MV-4-11 (cell line): Measurements from ENCODE around the gene EHD4.

Experiments used
- DNase-seq: peaks from one replicate; lab custom pipeline; 2025; lab: John Stamatoyannopoulos, UW

EHD4 gene

DNA sequence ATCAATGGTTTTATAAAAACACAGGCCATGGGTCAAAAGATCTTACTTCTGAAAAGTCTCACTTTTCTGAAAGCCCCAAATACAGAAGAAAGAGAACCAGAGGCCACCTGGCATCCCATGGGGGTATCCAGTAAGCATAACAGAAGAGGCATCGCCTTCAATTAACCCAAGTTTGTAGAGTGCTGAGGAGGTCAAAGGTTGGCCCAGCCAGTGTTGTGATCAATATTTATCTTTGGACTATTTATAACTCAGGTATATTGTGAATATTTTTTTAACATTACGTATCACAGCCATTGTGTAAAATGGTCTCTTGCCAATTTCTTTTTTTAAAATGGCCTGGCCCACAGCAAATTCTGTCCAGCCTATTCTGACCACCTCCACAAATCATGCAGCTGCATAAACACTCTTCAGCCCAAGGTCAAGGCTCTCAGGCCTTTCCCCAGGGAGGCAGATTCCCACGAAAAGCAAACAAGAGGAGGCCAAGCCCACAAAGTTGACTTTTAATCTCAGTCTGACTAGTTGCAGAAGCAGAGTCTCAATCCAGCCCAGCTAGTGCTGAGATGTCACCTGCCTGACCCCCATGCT lies 52.3 kb downstream of the EHD4 start:
- no peak for DNase-seq

DNA sequence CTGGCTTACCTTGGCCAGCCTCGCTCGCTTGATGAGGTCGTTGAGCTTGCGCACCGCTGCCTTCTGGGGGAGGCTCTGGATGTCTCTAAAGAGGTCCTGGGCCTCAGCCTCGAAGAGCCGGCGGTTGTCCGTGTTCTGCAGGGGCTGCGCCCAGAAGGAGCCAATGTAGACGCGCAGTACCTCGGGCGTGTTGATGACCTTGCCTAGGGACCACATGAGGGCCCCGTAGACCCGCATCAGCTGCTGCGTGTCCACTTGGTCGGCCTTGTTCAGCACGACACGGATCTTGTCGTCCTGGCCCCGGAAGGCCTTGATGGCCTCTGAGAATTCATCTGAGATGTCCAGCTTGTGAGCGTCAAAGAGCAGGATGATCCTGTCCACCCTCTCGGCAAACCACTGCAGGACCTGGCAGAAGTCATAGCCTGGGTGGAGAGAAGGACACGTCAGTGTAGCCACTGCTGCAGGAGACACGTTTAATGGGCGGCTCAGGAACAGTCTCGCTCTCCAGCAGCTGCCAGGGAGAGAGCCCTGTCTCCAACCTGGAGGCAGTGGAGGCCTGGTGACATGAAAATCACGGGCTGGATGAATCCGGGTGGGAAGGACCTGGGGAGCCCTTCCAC lies 53.0 kb downstream of the EHD4 start:
- DNase-seq: no peak

DNA sequence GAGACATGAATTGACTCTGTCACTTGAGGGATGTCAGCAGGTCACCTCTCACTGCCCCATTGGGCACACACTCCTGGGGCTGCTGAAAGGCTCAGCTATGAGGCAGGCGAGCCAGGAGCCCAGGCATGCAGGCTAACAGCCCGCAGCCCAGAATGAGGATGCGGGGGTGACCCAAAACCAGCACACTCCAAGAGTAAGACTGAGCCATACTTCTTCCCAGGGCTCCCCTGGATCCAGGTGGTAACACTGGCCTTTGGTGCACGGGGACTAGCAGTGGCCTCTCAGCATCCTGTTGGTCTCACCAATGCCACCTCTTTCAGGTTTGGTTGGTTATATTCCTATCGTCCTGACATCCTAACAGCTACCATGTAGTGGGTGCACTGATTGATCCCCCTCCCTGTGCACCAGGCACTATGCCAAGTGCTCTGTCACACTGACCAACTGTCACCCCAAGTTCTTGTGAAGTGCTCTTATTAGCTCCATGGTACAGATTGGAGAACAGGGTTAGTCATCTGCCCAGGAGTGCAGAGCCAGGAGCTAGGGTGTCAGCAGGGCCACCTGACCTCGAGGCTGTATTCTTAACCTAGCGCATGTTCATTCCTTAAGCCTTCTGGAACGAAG lies 53.7 kb downstream of the EHD4 start:
- no peak for DNase-seq

DNA sequence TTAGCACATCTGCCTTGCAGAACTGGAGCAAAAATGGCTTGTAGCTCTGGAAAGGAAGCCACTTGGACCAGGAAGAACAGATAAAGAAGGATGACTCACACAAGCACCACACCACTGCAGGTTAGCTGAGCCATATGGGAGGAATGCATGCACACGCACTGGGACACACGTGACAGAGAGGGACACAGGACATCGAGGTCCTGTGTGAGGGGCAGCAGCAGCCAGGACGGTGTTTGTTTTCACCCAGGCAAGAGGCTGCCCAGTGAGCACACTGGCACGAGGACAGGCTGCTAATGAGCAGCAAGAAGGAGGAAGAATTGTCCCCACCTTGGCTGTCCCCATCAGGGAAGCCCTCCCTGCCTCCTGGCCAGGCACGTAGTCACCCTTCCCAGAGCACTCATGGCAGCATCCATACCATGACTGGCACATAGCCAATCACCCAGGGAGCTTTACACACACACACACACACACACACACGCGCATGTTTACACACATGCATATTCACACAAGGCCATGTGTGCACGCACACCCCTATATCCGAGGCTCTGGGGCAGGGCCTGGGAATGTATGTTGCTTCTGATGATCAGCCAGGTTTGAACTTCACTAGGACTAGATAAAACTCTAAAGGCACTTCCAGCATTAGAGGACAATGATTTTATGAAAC lies 54.5 kb downstream of the EHD4 start:
- DNase-seq: peak; percentile 14

DNA sequence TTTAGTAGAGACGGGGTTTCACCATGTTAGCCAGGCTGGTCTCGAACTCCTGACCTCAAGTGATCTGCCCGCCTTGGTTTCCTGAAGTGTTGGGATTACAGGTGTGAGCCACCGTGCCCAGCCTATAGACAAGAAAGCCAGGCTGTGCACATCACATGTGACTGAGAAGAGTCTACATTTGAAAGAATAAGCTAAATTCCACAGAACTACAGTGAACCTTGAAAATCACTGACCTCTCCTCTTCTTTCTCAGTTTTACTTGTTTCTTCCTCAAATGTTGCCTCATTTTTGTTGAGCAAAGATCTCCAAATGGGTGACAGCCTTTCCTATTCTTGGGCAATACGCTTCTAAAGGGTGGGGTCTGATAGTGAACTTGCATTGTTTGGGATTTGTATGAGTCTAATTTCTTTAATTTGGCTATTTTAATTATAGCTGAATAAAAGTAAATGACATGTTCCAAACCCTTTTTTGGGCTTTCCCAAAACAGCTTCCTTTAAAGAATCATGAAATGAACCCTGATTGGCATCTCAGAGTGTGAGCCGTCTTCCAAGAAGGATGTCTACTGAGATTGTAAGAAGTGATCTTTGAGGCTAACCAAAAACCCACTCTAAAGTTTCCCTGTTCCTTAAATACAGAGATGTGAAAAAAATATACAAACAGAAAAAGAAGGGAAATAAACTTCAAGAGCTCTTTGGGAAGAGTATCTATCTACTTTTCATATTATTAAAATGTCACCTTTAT lies 56.9 kb downstream of the EHD4 start:
- peak; percentile 62 for DNase-seq

DNA sequence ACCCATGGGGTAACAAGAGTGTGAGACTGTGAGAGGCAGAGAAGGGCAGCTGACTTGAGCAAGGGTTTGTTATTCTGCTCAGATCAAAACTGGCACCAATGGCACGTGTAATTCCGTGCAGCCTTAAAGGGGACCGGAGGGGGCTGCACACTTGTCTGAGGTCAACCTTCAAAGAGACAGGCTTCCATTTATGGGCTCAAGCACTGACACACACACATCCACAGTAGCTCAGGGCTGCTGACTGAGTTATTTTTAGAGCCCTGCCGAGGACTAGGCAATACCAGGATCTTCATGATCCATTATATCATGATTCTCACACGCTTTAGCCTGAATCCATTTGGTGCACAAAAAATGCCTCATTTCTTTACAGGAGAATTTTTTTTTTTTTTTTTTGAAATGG lies 57.9 kb downstream of the EHD4 start:
- DNase-seq: no peak

DNA sequence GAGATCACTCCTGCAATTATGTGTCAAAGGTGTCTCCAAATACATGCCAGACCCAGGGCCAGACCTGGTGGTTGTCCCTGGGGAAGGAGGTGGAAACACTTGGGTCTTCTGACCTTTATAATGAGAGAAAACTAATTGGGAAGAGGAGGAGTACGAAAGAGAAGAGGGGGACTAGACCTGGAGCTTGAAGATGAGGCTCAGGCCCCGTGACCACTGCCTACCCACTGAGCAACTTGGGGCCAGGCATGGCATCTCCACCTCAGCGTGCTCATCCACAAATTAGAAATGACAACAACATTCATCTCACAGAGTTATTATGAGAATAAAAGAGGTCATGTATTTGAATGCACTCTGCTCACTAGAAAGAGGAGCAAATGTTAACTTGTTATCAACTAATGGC lies 59.1 kb downstream of the EHD4 start:
- no peak for DNase-seq

DNA sequence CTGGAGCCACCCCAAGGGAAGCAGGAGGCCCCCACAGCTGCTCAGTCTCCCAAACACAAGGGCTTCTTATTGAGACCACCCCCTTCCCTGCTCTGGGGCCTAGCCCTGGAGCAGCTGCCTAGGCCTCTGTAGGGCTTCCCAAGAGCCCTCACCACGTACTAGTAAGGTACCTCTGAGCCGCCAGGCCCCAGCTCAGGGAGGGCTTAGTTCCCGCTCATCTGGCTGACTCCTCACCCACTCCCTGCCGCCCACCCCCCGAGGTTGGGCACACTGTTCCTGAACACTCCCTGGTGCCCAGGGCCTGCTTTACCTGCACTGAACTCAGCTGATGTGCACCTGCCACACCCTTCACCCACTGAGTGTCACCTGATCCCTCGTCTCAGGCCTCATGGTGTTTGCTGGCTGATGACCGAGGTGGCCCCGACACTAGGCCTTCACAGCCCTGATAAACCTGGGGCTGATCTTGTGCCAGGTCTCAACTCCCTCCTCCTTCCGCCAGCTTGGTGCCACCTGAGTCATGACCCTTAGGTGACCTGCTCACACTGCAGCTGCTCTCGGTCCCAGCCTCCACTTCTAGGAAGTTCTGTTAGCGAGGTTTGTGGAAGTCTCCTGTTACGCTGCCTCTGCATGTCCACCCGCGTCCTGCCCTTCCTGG lies 60.5 kb downstream of the EHD4 start:
- no peak for DNase-seq

DNA sequence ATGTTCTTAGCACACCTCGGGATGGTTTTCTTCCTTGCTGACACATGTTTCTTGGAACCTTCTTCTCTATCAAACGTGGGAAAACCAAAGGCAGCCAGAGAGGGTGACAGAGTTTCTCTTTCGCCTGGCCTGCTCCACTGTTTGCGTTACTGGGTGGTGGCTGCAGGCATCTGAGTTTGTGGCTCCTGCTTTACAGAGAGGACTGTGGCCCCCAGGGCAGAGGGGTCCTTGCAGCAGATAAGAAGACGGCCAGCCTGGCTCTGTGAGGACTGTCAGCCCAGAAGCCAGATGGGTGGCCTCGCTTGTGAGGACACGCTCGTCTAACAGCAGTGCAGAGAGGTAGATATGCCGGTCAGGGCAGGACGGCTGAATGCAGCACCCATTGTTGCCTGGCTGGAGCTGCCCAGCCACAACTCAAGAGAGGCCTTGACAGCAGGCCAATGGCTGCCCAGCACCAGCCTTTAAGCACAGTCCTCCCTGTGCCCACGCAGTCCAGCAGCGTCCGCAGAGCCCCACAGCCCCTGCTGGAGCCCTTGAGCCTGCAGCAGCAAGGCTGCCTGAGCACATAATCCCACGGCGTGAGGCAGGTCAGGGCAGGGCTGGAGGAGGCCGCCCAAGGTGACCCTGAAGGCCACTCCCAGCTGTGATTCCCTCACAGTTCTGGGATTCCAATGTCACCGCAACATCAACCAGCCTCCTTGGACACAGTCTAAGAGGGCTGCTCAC lies 63.5 kb downstream of the EHD4 start:
- DNase-seq: no peak

DNA sequence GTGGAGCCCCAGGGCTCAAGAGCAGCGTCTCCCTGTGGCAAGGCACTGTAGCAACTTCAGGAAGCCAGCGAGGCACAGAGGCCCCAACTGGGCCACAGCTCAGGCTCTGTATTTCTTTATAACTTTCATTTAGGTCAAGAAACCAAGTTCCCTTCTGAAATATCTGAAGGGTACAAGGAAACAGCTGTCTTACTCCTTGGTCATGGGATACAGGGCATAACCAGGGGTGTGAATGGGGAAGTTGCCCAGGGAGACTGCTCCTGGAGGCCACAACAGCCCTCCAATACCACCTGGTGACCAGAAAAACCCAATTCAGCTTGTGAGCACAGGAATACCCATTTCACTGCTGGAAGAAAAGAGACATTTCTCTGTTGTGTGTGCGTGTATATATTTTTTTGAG lies 65.2 kb downstream of the EHD4 start:
- peak; percentile 26 for DNase-seq

DNA sequence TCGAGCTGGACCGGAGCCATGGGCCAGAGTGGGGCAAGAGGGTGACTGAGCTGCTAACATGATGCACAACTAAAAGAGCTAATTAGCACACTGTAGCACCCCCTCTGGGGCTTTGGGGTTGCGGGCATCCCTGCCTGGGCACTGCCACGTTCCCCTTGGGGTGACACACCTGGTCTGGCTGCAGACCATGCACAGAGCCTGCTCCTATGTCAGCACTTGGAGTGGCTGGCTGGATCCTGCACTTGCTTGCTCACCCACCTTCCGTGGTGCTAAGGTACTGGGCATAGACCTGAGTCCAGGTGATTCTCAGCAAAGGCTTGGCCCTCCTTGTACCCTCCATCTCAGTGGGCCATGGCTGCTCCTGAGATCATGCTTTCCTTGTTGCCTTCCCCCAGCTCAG lies 65.7 kb downstream of the EHD4 start:
- DNase-seq: no peak

DNA sequence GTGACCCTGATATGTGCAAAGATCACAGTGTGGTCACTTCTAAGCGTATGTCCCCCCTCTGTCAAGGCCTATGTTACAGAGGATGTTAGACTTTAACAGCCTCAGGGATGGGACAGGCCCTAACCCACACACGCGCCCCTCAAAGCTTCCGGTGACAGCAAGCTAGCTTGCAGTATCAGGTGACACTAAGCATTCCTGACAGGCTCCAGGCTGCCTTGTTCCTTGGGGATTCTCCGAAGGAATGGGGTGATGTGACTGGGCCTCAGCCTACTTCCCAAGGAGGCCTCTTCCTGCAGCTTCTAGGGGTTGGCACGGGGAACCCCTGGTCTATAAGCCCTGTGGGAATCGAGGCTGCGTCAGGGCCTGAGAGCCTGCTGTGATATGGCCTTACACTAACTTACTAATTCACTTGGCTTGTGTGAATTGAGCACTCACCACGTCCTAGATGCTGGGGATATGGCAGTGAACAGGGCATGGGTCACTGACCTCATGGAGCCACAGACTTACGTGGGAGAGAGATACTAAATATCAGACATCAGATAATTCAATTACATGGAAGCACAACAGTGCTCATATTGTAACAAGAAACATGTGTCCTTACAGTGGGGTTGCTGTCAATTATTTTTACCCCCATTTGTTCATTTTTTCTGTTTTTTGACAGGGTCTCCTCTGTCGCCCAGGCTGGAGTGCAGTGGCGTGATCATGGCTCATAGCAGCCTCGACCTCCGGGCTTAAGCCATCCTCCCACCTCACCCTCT lies 67.1 kb downstream of the EHD4 start:
- no peak for DNase-seq

DNA sequence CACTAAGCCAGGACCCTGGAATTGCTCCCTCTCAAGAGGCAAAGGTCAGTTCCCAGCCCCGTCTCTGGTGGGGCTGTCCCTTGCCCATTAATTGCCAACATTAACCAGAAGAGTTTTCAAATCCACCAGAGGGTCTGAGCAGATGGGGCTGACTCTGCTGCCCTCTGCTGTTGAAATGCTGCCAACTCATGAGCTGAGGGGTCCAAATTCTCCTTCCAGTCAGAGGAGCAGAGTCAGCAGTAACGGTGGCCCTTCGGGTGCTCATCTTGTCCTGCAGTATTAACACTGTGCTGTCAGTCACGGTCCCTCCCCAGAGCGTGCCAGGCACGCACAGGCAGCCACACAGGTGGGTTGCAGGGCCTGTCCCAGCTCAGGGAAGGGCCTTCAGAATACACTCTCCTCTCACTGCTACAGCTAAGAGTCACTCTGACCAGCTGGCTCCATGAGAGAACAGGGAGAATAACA lies 67.8 kb downstream of the EHD4 start:
- DNase-seq: peak; percentile 58

DNA sequence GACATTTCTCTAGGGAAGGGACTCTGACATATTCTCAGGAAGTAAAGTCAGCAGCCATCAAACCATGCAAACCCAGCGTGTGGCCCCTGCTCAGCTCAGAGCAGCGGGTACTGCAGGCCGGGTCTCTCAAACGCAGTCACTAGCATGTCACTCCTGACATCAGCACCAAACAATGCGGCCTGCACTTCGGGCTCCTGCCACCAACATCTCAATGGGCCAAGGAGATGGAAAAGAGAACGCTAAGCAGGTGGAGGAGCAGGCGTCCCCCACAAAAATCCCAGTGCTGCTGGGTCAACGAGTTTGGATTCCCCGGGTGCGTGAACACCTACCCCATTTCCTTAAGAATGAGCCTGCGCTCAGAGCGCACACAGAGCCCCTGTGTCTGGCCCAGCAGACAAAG lies 68.6 kb downstream of the EHD4 start:
- no peak for DNase-seq

DNA sequence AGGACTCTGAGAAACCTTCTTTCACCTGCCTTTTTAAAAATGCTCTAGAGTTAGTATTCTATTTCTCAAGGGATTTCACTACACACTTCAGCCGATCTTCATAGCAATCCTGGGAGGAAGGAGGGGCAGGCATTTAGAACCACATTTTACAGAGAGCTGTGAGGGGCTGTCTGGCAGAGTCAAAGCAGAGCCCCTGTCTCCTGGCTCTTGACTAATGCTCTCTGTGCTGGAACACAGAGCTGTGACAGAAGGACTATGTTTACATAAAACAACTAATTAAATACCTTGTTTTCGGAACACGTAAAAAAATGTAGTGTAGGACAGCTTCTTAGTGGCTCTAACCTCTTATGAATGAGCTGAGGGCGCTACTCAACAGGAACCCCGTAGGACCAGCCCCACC lies 70.9 kb downstream of the EHD4 start:
- DNase-seq: no peak

DNA sequence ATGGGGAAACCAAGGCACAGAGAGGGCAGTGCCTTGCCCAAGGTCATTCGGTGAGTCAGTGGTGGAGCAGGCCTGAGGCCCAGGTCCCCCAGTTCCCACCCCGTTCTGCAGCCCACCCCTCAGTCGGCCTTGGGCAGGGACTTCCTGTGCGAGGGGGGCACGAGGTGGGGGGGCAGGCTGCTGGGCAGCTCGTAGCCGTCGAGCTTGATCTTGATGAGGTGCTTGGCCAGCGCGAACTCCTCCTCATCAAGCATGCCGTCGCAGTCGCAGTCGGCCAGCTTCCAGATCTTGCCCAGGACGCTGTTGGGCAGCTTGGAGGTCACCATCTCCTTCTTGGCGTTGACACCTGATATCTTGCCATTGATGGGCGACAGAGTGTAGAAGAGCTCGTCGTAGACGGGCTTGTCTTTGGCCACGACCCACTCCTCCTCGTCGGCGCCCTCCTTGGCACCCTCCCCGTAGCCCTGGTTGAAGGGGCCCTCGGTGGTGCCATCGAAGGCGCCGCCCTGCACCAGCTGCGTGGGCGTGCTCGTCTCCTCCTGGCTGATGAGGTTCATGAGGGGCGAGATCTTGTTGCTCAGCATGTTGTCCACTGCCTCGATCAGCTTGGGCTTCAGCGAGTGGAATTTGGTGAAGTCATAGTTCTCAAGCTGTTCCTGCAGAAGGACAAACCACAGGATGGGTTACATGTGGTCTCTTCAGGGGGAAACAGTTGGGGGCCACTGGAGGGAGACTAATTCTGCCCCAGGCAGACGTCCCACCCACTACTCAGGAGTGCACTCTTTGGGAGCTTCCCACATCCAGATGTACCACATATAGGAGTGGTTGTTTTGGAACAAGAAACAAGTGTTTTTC lies 71.6 kb downstream of the EHD4 start:
- DNase-seq: no peak

DNA sequence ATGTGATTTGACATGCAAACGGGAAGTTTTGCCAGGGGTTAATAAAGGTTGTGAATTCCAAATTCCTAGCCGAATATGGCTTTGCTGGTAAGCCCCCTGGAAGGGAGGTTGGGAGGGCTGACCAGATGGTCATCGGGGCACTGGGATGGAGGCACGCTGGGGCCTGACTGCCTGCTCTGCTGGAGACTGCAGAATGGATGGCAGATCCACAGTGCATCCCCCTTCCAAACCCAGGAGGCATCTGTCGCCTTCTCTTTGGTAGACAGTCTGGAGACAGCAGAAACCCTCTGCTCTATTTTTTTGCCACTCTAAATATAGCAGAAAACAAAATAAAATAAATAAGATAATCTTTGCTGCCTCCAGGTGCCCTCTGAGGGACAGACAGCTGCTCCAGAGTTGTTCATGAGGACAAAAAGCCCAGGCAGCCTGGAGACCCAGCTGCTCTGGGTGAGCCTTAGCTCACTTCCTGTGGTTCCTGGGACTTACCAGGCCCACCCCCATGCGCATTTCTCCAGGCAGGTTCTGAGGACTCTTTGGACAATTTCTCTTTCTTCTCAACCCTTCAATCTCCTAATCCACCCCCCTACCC lies 72.4 kb downstream of the EHD4 start:
- no peak for DNase-seq

DNA sequence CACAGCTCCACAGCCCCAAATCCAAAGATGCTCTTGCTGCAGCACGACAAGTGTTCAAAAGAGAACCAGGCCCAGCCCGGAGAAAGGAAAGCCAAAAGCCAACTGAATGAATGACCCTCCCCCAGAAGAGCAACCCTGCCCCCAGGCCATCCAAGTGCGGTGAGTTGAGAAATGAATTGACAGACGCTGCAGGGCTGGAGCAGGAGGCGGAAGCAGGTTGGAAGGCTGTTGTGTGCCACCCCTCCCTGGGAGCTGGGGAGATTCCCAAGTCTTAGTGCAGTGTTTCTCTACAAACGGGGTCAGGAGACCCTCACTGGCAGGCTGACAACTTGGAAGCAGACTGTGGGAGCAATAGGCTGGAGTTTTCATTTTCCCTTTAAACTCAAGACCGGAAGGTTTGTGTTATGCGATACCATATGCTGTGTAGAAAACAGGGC lies 75.0 kb downstream of the EHD4 start:
- no peak for DNase-seq

DNA sequence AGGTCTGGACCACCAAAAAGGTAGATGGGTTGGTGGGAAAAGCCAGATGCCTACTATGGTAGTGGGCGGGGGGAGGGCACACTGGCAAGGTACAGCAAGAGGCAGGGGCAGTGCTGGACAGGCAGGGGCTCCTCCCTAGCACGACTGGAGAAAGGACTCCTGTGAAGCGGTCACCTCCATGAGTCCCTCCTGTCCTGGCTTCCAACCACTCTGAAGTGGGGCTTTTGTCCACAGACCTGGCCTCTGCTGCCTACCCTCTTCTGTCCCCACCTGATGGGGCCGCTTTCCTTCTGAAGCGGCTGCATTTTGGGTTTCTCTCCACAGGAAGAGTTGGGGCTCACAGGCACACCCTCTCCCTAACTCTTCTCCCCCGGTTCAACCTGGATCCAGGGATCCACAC lies 75.8 kb downstream of the EHD4 start:
- no peak for DNase-seq
